DND-41 (cell line): Measurements from ENCODE around the gene VASP.

Experiments
- ATAC-seq: fragments of 200-7000 bp; cut with Tn5 transposase; 3 replicates; pipeline ENCODE4 v1.9.1; 2021; ENCODE audit warnings: low read depth; ENCODE audit not compliant: insufficient read depth
- DNase-seq: peaks from one replicate; pipeline ENCODE4 v3.0.0-alpha.2; 2020
- H2AFZ ChIP-seq: 2 replicates; pipeline ENCODE4 v1.6.0; 2012; ENCODE audit warnings: low read depth, low read length
- H3K27ac ChIP-seq: 2 replicates; pipeline ENCODE4 v1.5.1; 2012; ENCODE audit warnings: low read length, inconsistent platforms
- H3K27me3 ChIP-seq: fragments of 200-600 bp; sonication (generic); 2 replicates; pipeline ENCODE4 v1.6.0; 2012; ENCODE audit warnings: low read length, mild to moderate bottlenecking, inconsistent platforms; ENCODE audit not compliant: insufficient read depth, poor library complexity
- H3K36me3 ChIP-seq: 2 replicates; pipeline ENCODE4 v1.5.1; 2012; ENCODE audit warnings: low read length, inconsistent platforms; ENCODE audit not compliant: insufficient read depth
- H3K4me1 ChIP-seq: 2 replicates; pipeline ENCODE4 v1.5.1; 2012; ENCODE audit warnings: mild to moderate bottlenecking, low read length; ENCODE audit not compliant: insufficient read depth
- H3K4me2 ChIP-seq: 2 replicates; pipeline ENCODE4 v1.6.0; 2012; ENCODE audit warnings: mild to moderate bottlenecking, moderate library complexity, low read length, inconsistent platforms; ENCODE audit not compliant: insufficient read depth
- H3K4me3 ChIP-seq, 2 experiments: fragments of 200-600 bp in 1 of 2; shearing (Covaris generic) in 1 of 2; 2 replicates each; pipeline ENCODE4 v1.5.1; 2012 to 2016; ENCODE audit warnings: inconsistent platforms in 2 of 2, low read length in 2 of 2, mild to moderate bottlenecking in 2 of 2, low read depth in 1 of 2, moderate library complexity in 1 of 2
- H3K79me2 ChIP-seq: 2 replicates; pipeline ENCODE4 v1.6.0; 2012; ENCODE audit warnings: low read length, inconsistent platforms; ENCODE audit not compliant: insufficient read depth
- H3K9ac ChIP-seq: 2 replicates; pipeline ENCODE4 v1.6.0; 2012; ENCODE audit warnings: low read depth, mild to moderate bottlenecking, inconsistent platforms, low read length, moderate library complexity
- H3K9me3 ChIP-seq: 2 replicates; pipeline ENCODE4 v1.5.1; 2012; ENCODE audit warnings: low read length, moderate library complexity, mild to moderate bottlenecking, inconsistent platforms; ENCODE audit not compliant: insufficient read depth, severe bottlenecking
- H4K20me1 ChIP-seq: 2 replicates; pipeline ENCODE4 v1.6.0; 2012; ENCODE audit warnings: low read length; ENCODE audit not compliant: insufficient read depth
- EZH2 ChIP-seq: IDR thresholded peaks from 3 replicates; pipeline ENCODE4 v1.6.1; 2012; ENCODE audit warnings: borderline replicate concordance, low read depth, mild to moderate bottlenecking, moderate library complexity, low read length, inconsistent platforms; ENCODE audit not compliant: severe bottlenecking
- TF ChIP-seq, protein P1 (sequence below): IDR thresholded peaks from 2 replicates; pipeline ENCODE4 v1.5.1; 2012; ENCODE audit warnings: borderline replicate concordance, low read length, moderate library complexity, mild to moderate bottlenecking; ENCODE audit not compliant: poor library complexity, severe bottlenecking; ENCODE audit errors: extremely low read depth

The VASP gene

DNA sequence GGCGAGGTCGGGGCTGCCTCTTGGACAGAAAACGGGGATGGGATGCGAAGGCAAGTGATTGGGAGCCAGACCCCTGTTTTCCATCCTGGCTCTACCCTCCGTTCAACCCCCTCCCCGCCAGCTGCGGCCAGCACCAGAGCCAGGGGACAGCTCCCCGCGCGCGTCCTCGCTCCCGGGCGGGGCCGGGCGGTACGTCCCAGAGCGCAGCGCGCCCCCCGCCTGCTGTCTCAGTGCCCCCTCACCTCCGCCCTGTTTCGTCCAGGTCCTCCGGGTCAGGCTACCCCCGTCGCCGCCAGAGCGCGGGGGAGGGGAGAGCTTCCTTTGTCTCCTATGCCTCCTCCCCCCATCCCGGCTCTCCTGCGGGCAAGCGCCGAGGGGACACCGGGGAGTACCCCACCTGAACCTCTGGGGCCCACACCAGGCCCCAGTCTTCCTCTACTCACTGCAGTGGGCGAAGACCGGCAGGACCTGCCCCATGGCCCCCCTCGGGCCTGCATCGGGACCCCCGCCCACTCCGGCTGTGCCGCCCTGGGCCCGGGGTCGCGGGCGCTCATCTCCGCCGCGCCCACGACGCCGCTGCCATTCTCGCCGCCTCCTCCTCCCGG lies 10.8 kb upstream of the VASP start:
- Histone ChIP-seq H3K27ac (0 out of 2 replicates have a peak overlapping the region, but pooled peaks have one; percentile 23), H3K4me3 (peak overlapping the region; percentile 39 to 74; a peak in 3 of 4 replicates), H4K20me1 (peaks cover 4% of the 10 kb centered on the region), H3K9me3 (no peaks in the 10 kb centered on the region), H3K36me3 (no peaks in the 10 kb centered on the region), H3K79me2 (no peaks in the 10 kb centered on the region), H3K4me1 (peaks cover 24% of the 10 kb centered on the region), H3K9ac (peak overlapping the region; percentile 67), H2AFZ (peak overlapping the region; percentile 63), H3K4me2 (peak overlapping the region; percentile 98), H3K27me3 (no peaks in the 10 kb centered on the region)
- DNase-seq (peak; percentile 75), ATAC-seq (peak; percentile 71)
- TF ChIP-seq, protein P1, sequence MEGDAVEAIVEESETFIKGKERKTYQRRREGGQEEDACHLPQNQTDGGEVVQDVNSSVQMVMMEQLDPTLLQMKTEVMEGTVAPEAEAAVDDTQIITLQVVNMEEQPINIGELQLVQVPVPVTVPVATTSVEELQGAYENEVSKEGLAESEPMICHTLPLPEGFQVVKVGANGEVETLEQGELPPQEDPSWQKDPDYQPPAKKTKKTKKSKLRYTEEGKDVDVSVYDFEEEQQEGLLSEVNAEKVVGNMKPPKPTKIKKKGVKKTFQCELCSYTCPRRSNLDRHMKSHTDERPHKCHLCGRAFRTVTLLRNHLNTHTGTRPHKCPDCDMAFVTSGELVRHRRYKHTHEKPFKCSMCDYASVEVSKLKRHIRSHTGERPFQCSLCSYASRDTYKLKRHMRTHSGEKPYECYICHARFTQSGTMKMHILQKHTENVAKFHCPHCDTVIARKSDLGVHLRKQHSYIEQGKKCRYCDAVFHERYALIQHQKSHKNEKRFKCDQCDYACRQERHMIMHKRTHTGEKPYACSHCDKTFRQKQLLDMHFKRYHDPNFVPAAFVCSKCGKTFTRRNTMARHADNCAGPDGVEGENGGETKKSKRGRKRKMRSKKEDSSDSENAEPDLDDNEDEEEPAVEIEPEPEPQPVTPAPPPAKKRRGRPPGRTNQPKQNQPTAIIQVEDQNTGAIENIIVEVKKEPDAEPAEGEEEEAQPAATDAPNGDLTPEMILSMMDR: no peak
- no peak for TF ChIP-seq EZH2

DNA sequence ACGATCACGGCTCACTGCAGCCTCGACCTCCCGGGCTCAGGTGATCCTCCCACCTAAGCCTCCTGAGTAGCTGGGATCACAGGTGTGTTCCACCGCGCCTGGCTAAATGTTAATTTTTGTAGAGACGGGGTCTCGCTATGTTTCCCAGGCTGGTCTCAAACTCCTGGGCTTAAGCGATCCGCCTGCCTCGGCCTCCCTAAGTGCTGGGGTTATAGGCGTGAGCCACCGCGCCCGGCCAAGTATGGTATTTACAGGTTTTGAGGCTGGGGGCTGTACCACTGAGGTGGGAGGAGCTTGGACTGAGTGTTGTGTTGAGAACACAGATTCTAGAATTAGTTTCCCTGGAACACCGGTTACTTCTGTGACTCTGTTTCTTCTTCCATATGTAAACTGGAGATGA lies 9.5 kb upstream of the VASP start:
- H2AFZ ChIP-seq: no peak overlapping the region
- TF ChIP-seq, protein P1: no peak
- no peak for TF ChIP-seq EZH2
- H3K79me2 ChIP-seq: no peaks in the 10 kb centered on the region
- peaks cover 24% of the 10 kb centered on the region for H3K4me1 ChIP-seq
- peaks cover 4% of the 10 kb centered on the region for H4K20me1 ChIP-seq
- DNase-seq (peak; percentile 18), ATAC-seq (no peak)
- H3K9ac ChIP-seq: no peak overlapping the region
- H3K4me2 ChIP-seq: peak overlapping the region; percentile 98; the same call in 1 of the 2 replicates
- no peak overlapping the region for H3K27ac ChIP-seq
- no peaks in the 10 kb centered on the region for H3K27me3 ChIP-seq
- peak overlapping the region in 1 of 2 experiments; percentile 12; a peak in 1 of 4 replicates for H3K4me3 ChIP-seq
- no peaks in the 10 kb centered on the region for H3K36me3 ChIP-seq
- no peaks in the 10 kb centered on the region for H3K9me3 ChIP-seq

DNA sequence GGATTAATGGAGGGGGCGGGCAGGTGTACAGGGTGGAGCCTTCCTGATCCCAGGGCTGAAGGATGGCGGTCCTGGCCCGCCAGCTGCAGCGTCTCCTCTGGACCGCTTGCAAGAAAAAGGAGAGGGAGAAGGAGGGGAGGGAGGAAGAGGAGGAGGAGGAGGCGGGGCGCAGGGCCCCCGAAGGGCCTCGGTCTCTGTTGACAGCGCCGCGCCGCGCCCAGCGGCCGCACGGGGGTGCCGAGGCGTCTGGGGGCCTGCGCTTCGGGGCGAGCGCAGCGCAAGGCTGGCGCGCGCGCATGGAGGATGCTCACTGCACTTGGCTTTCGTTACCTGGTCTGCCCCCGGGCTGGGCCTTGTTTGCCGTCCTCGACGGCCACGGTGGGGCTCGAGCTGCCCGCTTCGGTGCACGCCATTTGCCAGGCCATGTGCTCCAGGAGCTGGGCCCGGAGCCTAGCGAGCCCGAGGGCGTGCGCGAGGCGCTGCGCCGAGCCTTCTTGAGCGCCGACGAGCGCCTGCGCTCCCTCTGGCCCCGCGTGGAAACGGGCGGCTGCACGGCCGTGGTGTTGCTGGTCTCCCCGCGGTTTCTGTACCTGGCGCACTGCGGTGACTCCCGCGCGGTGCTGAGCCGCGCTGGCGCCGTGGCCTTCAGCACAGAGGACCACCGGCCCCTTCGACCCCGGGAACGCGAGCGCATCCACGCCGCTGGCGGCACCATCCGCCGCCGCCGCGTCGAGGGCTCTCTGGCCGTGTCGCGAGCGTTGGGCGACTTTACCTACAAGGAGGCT lies 8.7 kb upstream of the VASP start, which contains the start of gene PPM1N:
TSS of gene PPM1N (plus strand) at position 33 of the 785 bp plus-strand sequence. CDS start at position 63, 30 bp downstream.
- peak within 1 kb of the TSS; percentile 97 for H2AFZ ChIP-seq
- peak within 1 kb of the TSS; percentile 64 for H3K27ac ChIP-seq
- no peak for TF ChIP-seq EZH2
- TF ChIP-seq, protein P1: peak; percentile 25
- no peaks in the 10 kb centered on the region for H3K27me3 ChIP-seq
- H4K20me1 ChIP-seq: peaks cover 4% of the 10 kb centered on the region
- H3K9me3 ChIP-seq: no peaks in the 10 kb centered on the region
- H3K4me2 ChIP-seq: peak within 1 kb of the TSS; percentile 98
- peak within 1 kb of the TSS; percentile 23 to 74; a peak in 3 of 4 replicates for H3K4me3 ChIP-seq
- ATAC-seq (peak; percentile 37; the same call in 2 of the 3 replicates), DNase-seq (peak; percentile 64)
- H3K4me1 ChIP-seq: peaks cover 24% of the 10 kb centered on the region
- no peaks in the 10 kb centered on the region for H3K36me3 ChIP-seq
- H3K79me2 ChIP-seq: no peaks in the 10 kb centered on the region
- peak within 1 kb of the TSS; percentile 67 for H3K9ac ChIP-seq
